Brain microvascular endothelial cell (primary cell): ENCODE results near the gene CFI.

Experiments
- DNase-seq: peaks from one replicate; pipeline ENCODE4 v3.0.0-alpha.2; 2020
- H3K27ac ChIP-seq: fragments of 250-450 bp; sonication (Bioruptor Pico); 2 replicates; pipeline ENCODE4 v1.5.1; 2020; ENCODE audit warnings: mild to moderate bottlenecking, moderate library complexity
- H3K27me3 ChIP-seq: fragments of 250-450 bp; sonication (Bioruptor Pico); replicated peaks from 2 replicates; pipeline ENCODE4 v1.5.1; 2020; ENCODE audit warnings: mild to moderate bottlenecking
- H3K36me3 ChIP-seq: fragments of 250-450 bp; sonication (Bioruptor Pico); replicated peaks from 2 replicates; pipeline ENCODE4 v1.5.1; 2020; ENCODE audit warnings: mild to moderate bottlenecking
- H3K4me3 ChIP-seq: 2 replicates; pipeline ENCODE4 v1.5.1; 2011; ENCODE audit warnings: low read depth, mild to moderate bottlenecking, control low read depth, low read length, moderate library complexity
- CTCF ChIP-seq: IDR thresholded peaks from 2 replicates; pipeline ENCODE4 v1.5.1; 2011; ENCODE audit warnings: low read depth, mild to moderate bottlenecking, moderate library complexity, low read length, control low read depth, inconsistent platforms; ENCODE audit errors: missing control alignments
- in situ Hi-C: cut with HindIII; loops from 2 replicates; pipeline ENCODE4 v1.10.0; 2017; ENCODE audit warnings: low sequenced_read_pairs, low pct_ligation_motif_present

Gene CFI

GRCh38 chr4:109729718-109730618 lies 71.8 kb downstream of the CFI start, which contains the start of gene PLA2G12A:
PLA2G12A (minus strand) TSS chr4:109730070; CDS start chr4:109729809, 261 bp downstream.
- DNase-seq, result peak; percentile 44
- no peaks in the 10 kb centered on the region for H3K36me3 ChIP-seq
- in situ Hi-C loops, result no loop called here
- no peaks in the 10 kb centered on the region for H3K27me3 ChIP-seq
- H3K27ac ChIP-seq, result peak within 1 kb of the TSS; percentile 63
- peak within 1 kb of the TSS; percentile 83 for H3K4me3 ChIP-seq
- no peak for TF ChIP-seq CTCF

GRCh38 chr4:109729117-109729717 lies 72.6 kb downstream of the CFI start:
- Histone ChIP-seq H3K27ac (no peak overlapping the region), H3K27me3 (no peaks in the 10 kb centered on the region), H3K4me3 (peak overlapping the region; percentile 83), H3K36me3 (no peaks in the 10 kb centered on the region)
- DNase-seq, result no peak
- in situ Hi-C loops, result no loop called here
- no peak for TF ChIP-seq CTCF

- no peak for DNase-seq
- Histone ChIP-seq H3K27me3 (no peaks in the 10 kb centered on the region), H3K4me3 (no peak overlapping the region), H3K36me3 (no peaks in the 10 kb centered on the region), H3K27ac (no peak overlapping the region)
- in situ Hi-C loops, result no loop called here
- TF ChIP-seq CTCF, result no peak
Observed at GRCh38 chr4:109728385-109728784, 73.4 kb downstream of the CFI start.

DNA sequence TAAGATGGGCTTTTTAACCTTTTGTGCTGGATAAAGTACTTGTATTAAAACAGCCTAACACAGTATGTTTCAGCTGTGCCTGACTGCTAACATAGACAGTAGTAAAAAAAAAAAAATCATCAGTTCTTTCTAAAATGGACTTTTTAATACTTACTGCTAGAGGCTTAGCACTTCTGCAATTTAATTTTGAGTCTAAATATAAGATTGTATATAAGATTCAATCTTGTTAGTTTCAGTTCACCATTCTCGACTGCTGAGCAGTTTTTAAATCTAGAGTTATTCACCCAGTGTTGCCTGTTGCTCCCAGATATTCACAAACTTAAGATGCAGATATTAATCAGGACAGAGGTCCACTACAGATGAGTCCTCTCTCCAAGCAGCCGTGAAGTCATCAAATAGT lies 78.7 kb downstream of the CFI start:
- Histone ChIP-seq H3K36me3 (no peaks in the 10 kb centered on the region), H3K4me3 (no peak overlapping the region), H3K27me3 (no peaks in the 10 kb centered on the region), H3K27ac (no peak overlapping the region)
- DNase-seq, result no peak
- TF ChIP-seq CTCF, result no peak
- in situ Hi-C loops, result no loop called here

- TF ChIP-seq CTCF, result no peak
- no peak for DNase-seq
- in situ Hi-C loops, result no loop called here
- no peaks in the 10 kb centered on the region for H3K36me3 ChIP-seq
- no peaks in the 10 kb centered on the region for H3K27me3 ChIP-seq
- no peak overlapping the region for H3K4me3 ChIP-seq
- H3K27ac ChIP-seq, result no peak overlapping the region
Observed at GRCh38 chr4:109722357-109722756, 79.4 kb downstream of the CFI start.
